HG02938 (cell line): ENCODE data around the gene IFT80.

Experiments
- ATAC-seq: cut with Tn5 transposase; IDR thresholded peaks from one replicate; pipeline ENCODE4 v1.9.1; 2021; ENCODE audit warnings: mild to moderate bottlenecking, moderate library complexity; ENCODE audit not compliant: unreplicated experiment

Gene IFT80

DNA sequence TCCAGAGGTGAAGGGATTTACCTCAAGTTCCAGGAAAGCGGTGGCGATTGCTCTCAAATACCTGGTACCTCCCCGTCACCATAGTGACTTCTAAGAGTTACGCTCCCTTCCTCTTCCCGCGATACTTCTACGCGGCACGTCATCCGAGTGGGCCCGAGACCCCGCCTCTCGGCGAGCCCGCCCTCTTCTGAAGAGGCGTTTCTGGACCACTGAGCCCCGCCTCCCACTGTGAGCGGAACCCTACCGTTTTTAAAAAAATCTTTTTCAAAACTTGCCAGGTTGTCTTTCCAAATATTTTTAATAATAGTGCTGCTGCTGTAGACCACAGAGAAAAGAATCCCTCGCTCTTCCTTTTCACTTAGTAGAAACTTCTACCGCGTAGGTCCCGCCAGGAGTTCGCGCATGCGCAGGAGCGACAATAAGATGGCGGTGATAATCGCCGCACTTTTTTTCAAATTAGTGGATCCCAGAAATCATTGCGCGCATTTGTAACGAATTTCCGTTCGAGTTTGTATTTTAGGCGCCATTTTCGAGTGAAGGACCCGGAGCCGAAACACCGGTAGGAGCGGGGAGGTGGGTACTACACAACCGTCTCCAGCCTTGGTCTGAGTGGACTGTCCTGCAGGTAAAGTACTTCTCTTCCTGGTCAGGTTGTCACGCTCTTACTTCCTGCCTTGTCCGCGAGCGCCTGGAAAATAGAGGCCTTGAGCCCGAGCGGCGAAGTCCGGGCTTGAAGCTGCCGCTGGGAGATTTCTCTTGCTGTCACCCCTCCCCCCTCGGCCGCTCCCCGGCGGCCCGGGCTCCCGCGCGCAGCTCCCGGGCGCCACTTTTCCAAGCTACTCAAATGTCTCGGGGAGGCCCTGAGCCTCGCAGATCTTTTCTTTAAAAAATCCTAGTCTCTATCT, at the start of gene IFT80, which contains the start of gene SMC4:
Gene IFT80, minus strand, starts transcription at position 101 of the 905 bp plus-strand sequence. CDS start 14,625 bp downstream, outside the sequence.
Gene SMC4, plus strand, starts transcription at position 526 of the 905 bp plus-strand sequence. CDS start 1,177 bp downstream, outside the sequence.
- ATAC-seq: peak; percentile 93

DNA sequence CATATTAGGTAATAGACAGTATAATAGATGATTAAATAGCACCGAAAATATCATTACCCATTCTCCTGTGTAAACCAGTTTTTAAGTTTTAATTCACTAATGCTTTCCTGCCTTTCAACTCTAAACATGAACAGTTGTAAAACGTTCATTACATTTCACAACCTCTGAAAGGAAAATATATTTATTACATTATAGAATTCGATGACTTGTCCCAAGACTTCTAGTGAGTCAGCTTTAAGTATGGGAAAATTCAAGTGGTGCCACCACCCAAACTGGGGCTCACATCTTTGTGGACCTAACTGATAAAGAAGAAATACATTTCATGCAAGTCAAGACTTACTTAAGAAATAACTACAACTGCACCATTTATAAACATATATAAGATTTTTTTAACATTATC, 48.5 kb upstream of the IFT80 start:
- ATAC-seq: no peak

DNA sequence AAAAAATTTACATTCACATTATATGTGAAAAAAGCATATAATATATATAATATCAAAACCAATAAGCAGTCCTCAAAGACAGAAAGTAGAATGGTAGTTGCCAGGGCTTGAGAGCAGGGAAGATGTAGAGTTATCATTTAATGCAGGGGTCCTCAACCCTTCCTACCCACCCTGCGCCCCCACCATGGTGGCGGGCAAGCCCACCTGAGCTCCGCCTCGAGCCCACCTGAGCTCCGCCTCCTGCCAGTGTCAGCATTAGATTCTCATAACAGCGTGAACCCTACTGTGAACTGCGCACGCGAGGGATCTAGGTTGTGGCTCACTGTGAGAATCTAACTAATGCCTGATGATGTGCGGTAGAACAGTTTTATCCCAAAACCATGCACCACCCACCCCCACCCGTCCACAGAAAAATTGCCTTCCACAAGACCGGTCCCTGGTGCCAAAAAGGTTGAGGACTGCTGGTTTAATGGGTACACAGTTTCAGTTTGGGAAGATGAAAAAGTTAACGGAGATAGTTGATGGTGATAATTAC, 47.6 kb upstream of the IFT80 start:
- ATAC-seq: no peak

DNA sequence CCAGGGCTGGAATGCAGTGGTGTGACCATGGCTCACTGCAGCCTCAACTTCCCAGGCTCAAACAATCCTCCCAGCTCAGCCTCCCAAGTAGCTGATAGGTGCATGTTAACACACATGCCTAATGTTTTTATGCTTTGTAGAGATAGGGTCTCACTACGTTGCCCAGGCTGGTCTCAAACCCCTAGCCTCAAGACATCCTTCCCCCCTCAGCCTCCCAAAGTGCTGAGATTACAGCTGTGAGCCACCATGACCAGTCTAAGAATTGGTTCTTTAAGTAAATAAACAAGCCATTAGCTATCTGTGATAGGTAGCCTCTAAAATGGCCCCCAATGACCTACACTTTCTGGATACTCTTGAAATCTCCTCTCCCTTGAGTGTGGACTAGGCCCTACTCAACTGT, 46.8 kb upstream of the IFT80 start:
- no peak for ATAC-seq

DNA sequence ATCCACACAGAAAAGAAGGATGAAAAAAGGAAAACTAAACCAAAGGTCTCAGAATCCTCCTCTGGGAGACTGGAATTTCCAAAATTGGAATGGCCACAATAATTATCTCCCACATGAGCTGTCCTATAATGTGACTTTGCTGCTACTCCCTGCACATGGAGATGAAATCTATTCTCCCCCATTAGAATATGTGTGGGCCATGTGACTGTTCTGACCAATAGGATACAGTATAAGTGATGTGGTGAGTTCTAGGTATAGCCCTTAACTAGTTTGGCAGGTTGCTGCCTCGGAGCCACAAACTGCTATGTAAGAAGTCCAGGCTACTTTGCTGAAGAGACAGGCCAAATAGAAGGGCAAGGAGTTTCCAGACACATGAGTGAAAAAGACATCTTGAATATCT, 45.4 kb upstream of the IFT80 start:
- no peak for ATAC-seq

DNA sequence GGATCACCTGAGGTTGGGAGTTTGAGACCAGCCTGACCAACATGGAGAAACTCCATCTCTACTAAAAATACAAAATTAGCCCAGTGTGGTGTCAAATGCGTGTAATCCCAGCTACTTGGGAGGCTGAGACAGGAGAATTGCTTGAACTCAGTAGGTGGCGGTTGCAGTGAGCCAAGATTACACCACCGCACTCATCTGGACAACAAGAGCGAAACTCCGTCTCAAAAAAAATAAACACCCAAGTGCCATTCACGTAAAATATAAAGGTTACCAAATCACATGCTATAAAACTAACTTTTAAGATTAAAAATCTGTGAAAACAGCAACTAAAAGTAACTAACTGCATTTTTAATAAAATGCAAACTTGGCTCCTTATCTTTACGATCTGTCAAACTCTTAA, 41.7 kb upstream of the IFT80 start:
- ATAC-seq: no peak

DNA sequence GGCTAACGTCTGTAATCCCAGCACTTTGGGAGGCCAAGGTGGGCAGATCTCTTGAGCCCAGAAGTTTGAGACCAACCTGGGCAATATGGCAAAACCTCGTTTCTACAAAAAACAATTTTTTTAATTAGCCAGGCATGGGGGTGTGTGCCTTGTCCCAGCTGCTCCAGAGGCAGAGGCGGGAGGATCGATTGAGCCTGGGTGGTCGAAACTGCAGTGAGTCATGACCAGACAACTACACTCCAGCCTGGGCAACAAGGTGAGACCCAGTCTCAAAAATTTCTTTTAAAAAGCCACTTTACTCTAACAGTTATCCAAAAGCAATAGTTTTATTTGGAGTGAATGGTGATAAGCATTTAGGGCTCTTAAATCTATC, 38.0 kb upstream of the IFT80 start:
- ATAC-seq: no peak

DNA sequence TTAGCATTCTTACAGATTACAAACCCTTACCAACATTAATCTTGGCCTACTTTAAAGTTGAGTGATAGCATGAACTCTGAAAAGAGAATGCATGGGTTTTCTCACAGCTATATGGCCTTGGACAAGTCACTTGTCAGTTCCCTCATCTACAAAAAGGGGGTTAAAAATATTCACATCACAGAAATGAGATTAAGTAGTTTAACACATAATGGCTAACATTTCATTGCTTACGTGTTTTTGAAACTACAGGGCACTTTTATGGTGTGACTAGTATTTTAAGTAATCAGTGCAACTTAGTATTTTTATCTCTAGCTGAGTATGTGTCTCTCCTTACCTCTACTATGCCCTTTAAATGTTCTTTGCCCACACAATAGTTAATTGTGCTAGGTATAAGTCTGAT, 36.7 kb upstream of the IFT80 start:
- ATAC-seq: no peak

DNA sequence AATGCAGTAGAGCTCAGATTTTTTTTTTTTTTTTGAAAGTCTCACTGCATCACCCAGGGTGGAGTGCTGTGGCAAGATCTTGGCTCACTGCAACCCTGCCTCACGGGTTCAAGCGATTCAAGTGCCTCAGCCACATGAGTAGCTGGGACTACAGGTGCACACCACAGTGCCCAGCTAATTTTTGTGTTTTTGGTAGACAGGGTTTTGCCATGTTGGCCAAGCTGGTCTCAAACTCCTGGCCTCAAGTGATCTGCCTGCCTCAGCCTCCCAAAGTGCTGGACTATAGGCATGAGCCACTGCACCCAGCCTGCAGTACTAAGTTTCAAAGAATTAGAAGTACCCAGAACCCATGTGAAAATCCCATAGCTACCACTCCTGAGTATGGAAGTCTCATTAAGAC, 36.1 kb upstream of the IFT80 start:
- no peak for ATAC-seq

DNA sequence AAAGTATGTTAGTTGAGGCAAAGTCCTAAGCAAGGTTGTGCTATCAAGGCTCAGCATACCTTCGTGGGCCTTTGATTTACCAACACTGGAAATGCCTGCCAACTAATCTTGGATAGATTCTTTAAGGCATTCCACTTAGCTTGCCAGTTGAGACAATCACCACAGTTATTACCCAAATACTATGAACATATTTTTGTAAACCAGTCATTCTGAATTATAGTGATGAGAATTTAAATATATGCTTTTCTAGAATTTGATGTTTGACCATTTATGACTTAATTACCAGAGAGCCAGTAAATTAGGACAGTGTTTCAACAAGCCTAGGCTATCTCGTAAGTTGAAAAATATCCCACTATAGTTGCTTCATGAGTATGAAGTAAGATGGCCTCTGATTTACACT, 35.0 kb upstream of the IFT80 start:
- no peak for ATAC-seq

DNA sequence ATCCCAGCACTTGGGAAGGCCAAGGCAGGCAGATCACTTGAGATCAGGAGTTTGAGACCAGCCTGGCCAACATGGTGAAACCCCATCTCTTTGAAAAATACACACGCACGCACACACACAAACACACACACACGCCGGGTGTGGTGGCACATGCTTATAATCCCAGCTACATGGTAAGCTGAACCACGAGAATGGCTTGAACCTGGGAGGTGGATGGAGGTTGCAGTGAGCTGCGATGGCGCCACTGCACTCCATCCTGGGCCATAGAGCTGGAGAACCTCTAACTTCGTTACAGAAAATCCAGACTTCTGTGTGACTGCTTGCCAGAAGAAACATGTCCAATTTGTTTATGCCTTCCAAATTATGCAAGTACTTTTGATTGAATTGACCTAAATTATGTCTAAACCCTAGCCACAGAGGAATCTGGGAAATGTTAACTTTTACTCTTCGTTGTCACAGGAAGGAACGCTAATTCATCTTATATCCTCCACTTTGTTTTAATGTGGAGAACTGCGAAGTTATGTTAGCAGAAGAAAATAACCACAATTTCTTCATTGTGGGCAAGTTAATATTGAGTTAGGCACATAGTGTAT, 28.9 kb upstream of the IFT80 start:
- ATAC-seq: no peak

DNA sequence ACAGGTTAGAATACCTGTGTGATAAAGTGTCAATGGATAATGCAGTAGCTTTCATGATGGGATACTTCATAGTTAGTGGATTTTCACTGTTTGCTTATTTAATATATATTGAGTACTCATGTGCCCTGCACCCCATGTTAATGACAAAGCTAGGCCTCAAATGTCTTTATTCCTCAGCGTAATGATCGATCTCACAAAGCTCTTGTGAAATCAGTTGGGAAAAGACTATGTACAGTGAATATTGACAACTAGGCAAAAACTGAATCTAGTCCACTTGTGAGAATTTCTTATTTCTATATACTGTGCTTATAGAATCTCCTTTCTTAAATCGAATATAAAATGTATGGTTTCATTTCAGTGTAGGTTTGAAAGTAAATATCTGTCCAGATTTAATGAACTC, 18.3 kb upstream of the IFT80 start:
- no peak for ATAC-seq

DNA sequence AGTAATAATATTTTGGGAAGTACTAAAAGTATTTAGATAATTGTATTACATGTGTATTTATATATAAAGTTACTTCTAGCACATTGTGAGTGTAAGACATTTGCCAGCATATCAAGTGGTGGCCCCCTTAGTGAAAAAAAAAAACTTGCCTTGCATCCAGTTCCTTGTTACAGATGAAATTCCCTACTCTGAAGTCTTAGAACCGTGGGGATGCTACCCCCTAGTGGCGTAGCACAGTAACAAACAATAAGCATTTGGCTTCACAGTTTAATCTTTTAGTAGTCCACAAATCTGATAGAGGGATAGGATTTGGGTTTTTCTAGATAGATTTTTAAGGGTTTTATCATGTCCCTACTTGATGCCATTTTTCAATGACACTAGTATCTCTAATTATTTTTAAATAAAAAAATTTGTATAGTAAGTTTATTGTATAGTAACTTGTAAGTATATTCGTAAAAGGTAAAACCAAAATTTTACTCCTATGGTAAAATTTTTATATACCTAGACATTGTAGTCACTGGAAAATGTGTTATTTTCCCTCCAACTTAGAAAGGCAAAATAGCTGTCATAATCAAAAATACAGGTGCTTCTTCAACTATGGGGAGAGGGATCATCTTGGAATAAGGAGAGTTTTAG, 14.7 kb upstream of the IFT80 start:
- ATAC-seq: peak; percentile 78

DNA sequence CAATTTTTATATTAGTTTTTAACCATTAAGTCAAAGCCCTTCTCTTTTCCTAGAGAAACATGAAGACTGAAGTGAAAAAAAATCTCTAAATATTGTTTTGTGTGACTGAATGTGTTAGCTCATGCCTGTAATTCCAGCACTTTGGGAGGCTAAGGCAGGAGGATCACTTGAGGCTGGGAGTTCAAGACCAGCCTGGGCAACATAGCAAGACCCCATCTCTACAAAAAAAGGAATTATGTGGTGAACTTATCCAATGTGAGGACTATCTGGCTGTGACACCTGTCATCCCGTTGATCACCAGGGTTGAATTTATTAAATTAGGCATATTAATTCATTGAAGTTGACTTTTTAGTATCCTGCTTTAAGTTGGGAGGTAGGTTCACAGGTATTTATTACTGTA, 13.5 kb upstream of the IFT80 start:
- no peak for ATAC-seq

DNA sequence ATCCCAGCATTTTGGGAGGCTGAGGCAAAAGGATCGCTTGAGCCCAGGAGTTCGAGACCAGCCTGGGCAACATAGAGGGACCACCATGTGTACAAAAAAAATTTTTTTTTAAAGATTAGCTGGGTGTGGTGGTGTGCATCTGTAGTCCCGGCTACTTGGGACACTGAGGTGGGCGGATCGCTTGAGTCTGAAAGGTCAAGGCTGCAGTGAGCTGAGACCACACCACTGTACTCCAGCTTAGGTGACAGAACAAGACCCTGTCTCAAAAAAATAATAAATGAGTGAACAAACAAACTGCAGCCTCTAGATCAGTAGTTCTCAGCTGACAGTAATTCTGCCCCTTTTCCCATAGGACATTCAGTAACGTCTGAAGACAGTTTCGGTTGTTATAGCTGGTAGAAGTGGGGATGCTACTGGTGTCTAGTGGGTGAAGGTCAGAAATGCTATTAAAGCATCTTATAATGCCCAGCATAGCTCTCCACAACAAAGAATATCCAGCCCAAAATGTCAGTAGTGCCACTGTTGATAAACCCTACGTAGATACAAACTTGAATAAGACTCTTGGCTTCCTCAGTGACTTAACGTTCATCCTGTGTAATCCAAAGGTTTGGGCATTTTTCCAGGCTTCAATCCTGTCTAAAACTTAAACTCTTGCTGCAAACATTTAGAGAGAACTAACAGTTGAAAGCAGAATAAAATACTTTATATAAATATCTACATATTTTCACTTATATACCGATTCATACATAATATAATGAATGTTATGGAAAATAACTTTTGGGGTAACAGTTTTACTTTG, 11.0 kb upstream of the IFT80 start:
- no peak for ATAC-seq

DNA sequence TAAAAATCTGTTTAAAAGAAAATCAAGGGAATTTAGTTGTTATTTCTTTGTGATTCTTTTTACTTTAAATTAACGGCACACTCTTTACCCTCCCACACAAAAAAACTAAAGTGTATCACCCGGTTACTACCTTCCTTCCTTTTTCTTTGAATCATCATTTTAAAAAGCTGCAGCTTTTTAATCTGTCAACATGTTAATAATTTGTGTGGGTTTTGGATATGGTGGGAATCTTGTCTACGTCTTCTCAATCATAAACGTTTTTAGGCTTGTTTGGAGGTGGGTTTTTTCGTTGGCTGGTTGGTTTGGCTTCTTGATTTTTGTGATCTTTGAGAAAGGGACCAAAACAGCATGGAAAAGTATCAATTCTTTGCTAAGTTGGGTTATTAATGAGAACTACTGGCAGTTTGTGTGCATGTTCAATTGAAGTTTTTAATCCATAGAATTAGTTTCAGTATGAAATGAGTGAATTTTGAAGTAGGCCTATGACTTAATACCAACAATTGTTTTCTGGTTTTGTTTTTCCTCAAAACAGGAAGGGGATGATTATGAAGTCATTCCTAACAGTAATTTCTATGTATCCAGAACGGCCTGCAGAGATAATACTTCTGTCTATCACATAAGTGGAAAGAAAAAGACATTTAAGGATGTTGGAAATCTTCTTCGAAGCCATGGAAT, 4.9 kb upstream of the IFT80 start:
- ATAC-seq: no peak

DNA sequence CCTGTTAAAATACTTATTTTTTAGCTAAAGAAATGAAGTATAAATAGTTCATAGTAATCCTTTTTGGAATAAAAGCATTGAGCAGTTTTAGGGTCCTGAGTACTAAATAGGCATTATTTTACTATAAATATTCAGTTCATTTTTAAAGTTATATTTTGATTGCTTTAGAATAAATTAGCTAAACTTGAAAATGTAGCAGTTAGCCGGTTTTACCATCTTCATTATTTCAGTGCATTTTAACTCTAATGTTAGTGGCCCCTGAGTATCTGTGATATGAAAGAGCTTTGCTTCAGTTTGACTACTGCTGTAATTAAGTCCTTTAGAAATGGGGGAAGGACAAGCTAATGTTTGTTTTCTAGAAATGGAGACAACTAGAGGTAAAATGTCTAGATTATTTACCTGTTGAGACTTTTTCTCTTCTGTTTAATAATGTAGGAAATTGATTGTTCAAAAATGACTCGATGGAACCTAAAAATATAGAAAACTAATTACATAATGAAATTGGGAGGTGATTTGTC, 4.1 kb upstream of the IFT80 start:
- no peak for ATAC-seq

DNA sequence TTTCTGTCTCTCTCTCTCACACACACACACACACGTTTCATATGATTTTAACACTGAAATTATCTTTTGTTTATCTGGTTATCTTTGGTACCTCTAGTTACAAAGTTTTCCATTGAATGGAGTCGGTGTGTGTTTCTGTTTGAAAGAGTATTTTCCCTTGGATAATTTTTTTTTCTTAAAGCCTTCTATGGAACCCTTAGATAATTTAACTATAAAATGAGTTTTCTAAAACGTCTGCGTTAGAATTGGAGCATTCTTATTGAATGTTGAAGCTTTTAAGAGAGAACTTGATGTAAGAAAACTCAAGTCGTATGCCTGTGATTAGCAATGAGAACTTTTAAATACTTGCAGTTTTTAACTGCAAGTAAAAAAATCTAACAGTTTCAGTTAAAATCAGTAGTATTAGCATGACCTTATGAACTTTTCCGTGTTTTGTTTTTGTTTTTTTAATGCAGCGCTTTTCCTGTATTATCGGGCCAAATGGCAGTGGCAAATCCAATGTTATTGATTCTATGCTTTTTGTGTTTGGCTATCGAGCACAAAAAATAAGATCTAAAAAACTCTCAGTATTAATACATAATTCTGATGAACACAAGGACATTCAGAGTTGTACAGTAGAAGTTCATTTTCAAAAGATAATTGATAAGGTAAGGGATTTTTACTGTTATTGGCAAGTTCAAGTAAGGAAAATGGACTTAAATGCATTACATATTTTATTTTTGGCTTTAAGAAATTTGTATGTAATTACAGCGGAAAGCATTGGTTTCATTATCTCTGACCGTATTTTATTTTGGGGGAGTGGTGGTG, 3.4 kb upstream of the IFT80 start:
- ATAC-seq: no peak
